Nephron (organoid): Measurements from ENCODE around the gene PTPN21.

ENCODE experiments used
- H3K27ac Mint-ChIP-seq, 3 experiments: 2 replicates each; pipeline ENCODE4 v1.8.0; 2020; ENCODE audit warnings: mixed read lengths in 3 of 3, mild to moderate bottlenecking in 2 of 3, moderate library complexity in 1 of 3
- H3K27me3 Mint-ChIP-seq: 2 replicates; pipeline ENCODE4 v1.8.0; 2021; ENCODE audit warnings: low read depth, mild to moderate bottlenecking, moderate library complexity, mixed read lengths
- H3K36me3 Mint-ChIP-seq: 2 replicates; pipeline ENCODE4 v1.8.0; 2020; ENCODE audit warnings: low read depth, mixed read lengths
- H3K4me1 Mint-ChIP-seq: 2 replicates; pipeline ENCODE4 v1.8.0; 2020; ENCODE audit warnings: mixed read lengths
- H3K4me3 Mint-ChIP-seq, 3 experiments: 2 replicates each; pipeline ENCODE4 v1.8.0; 2020; ENCODE audit warnings: mild to moderate bottlenecking in 3 of 3, mixed read lengths in 3 of 3, moderate library complexity in 2 of 3
- H3K9me3 Mint-ChIP-seq: 2 replicates; pipeline ENCODE4 v1.8.0; 2020; ENCODE audit warnings: mixed read lengths
- TF ChIP-seq, protein P1 (sequence below), 3 experiments: fragments of 200-600 bp; sonication (generic); IDR thresholded peaks; one replicate each; pipeline ENCODE4 v1.5.0; 2021; ENCODE audit warnings: antibody characterized with exemption in 3 of 3; ENCODE audit not compliant: unreplicated experiment in 3 of 3

Gene PTPN21

DNA sequence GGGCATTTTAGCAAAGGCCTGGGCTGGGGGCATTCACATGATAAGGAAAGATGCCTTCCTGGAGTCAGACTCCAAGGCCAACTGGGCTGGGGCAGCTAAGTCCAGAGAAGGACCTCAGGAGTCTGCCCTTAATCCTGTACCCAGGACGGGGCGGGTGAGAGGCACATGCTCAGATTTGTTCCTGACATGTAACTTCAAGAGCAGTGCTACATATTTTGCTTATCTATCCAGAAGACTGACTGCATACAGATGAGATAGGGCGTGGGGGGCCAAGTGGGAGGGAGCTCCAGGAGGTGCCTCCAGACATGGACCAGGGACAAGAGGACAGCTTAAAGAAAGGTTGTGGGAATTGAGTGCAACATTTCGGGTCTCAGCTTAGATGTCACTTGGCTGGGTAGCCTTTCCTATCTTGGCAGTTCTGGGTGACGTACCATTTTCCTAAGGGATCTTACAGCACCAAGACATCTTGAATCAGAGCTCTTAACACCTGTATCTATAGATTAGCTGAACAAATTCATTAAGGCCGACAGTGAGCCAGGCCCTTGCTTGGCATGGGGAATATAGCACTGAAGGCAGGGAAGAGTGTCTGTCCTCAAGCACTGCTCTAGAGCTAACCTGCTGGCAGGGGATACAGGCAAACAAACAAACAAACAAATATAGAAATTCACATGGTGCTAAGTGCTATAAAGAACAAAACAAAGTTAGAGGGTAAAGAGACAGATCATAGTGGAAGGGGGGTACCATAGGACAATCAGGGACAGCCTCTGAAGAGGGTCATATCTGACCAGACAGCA is 61.2 kb downstream of the PTPN21 start:
- no peaks in the 10 kb centered on the region for H3K27me3 Mint-ChIP-seq
- TF ChIP-seq, protein P1, sequence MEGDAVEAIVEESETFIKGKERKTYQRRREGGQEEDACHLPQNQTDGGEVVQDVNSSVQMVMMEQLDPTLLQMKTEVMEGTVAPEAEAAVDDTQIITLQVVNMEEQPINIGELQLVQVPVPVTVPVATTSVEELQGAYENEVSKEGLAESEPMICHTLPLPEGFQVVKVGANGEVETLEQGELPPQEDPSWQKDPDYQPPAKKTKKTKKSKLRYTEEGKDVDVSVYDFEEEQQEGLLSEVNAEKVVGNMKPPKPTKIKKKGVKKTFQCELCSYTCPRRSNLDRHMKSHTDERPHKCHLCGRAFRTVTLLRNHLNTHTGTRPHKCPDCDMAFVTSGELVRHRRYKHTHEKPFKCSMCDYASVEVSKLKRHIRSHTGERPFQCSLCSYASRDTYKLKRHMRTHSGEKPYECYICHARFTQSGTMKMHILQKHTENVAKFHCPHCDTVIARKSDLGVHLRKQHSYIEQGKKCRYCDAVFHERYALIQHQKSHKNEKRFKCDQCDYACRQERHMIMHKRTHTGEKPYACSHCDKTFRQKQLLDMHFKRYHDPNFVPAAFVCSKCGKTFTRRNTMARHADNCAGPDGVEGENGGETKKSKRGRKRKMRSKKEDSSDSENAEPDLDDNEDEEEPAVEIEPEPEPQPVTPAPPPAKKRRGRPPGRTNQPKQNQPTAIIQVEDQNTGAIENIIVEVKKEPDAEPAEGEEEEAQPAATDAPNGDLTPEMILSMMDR (IDR thresholded peaks at IDR 0.05; ENCODE audit: unreplicated experiment in 3 of 3) = no peak
- H3K27ac Mint-ChIP-seq = no peak overlapping the region
- peaks cover 33% of the 10 kb centered on the region for H3K36me3 Mint-ChIP-seq
- no peaks in the 10 kb centered on the region for H3K9me3 Mint-ChIP-seq
- H3K4me3 Mint-ChIP-seq = no peak overlapping the region
- no peaks in the 10 kb centered on the region for H3K4me1 Mint-ChIP-seq

DNA sequence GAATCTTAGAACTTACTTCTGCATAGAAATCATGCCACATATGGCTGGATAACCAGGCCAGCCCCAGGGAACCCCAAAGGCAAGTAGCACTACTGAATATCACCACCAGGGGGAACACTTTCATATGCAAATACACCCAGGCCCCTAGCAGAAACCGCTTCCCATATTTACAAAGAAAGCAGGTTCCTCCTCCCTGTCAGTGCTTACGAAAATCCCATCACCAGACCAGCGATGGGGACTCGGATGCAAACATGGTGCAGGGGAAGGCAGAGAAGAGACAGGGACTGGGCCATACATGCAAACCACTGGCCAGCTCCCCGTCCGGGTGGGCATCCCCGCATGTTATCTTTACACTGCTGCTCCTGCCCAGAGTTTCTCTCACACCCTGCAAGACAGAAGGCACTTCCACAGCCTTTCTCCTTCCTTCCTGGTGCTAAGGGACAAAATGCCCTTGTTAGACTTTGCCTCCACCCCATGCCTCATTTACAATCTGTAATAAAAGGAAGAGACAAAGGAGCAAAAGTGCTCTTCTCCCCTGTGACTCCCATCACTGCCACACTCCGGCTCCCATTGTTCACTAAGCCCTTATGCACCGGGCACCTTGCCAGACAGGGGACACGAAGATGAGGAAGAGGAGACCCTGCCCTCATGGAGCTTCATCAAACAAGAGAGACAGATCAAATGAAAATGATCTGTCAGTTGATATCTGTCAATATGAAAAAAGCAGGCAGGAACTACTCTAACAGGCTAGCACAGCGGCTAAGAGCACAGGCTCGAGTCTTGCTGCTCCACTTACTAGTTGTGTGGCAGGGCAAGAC is 62.3 kb downstream of the PTPN21 start:
- H3K36me3 Mint-ChIP-seq = peaks cover 29% of the 10 kb centered on the region
- H3K27ac Mint-ChIP-seq = no peak overlapping the region
- no peak overlapping the region for H3K4me3 Mint-ChIP-seq

DNA sequence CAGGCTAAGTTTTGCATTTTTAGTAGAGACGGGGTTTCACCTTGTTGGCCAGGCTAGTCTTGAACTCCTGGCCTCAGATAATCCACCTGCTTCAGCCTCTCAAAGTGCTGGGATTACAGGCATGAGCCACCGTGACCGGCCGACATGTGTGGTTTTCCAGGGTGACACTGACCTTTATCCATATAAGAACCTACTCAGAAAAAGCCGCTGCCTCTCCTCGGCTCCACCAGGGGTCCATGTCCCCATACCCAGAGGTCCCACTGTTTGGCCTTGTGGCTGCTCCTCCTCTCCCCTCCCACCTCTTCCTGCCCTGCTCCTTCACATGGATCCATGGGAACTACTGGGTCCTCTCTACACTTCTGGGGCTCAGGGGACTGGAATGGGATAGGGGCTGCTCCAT is 64.6 kb downstream of the PTPN21 start:
- no peak overlapping the region for H3K27ac Mint-ChIP-seq
- peaks cover 20% of the 10 kb centered on the region for H3K36me3 Mint-ChIP-seq
- H3K27me3 Mint-ChIP-seq = no peaks in the 10 kb centered on the region
- TF ChIP-seq, protein P1 (IDR thresholded peaks at IDR 0.05; ENCODE audit: unreplicated experiment in 3 of 3) = no peak
- H3K9me3 Mint-ChIP-seq = no peaks in the 10 kb centered on the region
- H3K4me3 Mint-ChIP-seq = no peak overlapping the region
- no peaks in the 10 kb centered on the region for H3K4me1 Mint-ChIP-seq

More for the DNA sequence above, 62.3 kb downstream of the PTPN21 start:
- TF ChIP-seq, protein P1 (IDR thresholded peaks at IDR 0.05; ENCODE audit: unreplicated experiment in 3 of 3) = peak; percentile 85 to 87 (median 86)
- Mint-ChIP-seq H3K4me1 (no peaks in the 10 kb centered on the region), H3K9me3 (no peaks in the 10 kb centered on the region), H3K27me3 (no peaks in the 10 kb centered on the region)

DNA sequence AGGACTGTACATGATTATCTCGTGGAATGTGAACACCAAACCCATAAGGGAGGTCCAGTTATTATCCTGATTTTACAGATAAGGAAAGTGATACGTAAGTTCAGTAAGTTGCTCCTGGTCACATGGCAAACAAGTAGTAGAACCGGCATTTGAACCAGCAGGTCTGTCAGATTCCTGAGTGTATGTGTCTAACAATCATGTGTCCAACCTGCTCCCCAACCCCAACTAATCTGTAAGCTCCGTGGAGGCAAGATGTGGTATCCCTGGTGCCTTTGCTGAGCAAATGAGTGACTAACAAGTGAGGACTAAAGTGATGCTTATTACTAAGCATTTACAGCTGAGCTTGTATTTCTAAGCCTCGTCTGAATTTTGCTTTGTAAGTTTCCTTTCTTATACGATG is 65.9 kb downstream of the PTPN21 start:
- Mint-ChIP-seq H3K4me1 (no peaks in the 10 kb centered on the region), H3K27me3 (no peaks in the 10 kb centered on the region), H3K4me3 (no peak overlapping the region), H3K9me3 (no peaks in the 10 kb centered on the region), H3K27ac (no peak overlapping the region), H3K36me3 (peaks cover 14% of the 10 kb centered on the region)
- TF ChIP-seq, protein P1 (IDR thresholded peaks at IDR 0.05; ENCODE audit: unreplicated experiment in 3 of 3) = no peak

DNA sequence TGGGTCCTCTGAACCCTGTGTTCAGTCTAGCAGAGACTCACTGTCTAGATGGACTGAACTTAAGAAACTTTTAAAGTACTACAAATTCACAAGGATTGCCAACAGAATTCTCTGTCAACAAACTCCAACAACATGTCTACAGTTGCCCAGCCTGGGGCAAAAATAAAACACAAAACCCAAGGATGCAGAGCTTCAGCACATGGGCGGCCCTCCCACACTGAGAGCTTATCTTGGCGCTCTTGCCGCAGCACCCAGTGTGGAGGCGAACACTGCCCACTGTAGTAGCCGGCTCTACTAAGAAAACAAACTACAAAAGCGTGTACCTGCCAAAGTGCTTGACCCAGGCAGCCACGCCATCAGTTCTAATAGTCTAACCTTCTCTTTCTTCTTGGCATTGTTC is 66.7 kb downstream of the PTPN21 start:
- no peaks in the 10 kb centered on the region for H3K27me3 Mint-ChIP-seq
- H3K4me3 Mint-ChIP-seq = no peak overlapping the region
- H3K27ac Mint-ChIP-seq = no peak overlapping the region
- H3K36me3 Mint-ChIP-seq = peaks cover 13% of the 10 kb centered on the region
- no peaks in the 10 kb centered on the region for H3K4me1 Mint-ChIP-seq
- TF ChIP-seq, protein P1 (IDR thresholded peaks at IDR 0.05; ENCODE audit: unreplicated experiment in 3 of 3) = no peak
- H3K9me3 Mint-ChIP-seq = no peaks in the 10 kb centered on the region
